Ascending aorta (tissue), 2 donors: ENCODE results near the gene CADM3. TPM values are rescaled to one million over a fixed set of nuclear protein-coding genes. Genes with fewer than 3 reads are reported as not detected.

Experiments
- DNase-seq, 2 donors: peaks; one replicate each; pipeline ENCODE4 v3.0.0-alpha.2; 2019; ENCODE audit warnings: low spot score in 2 of 2
- H3K27ac ChIP-seq, 2 donors: fragments of 200-600 bp; sonication (generic); one replicate each; pipeline ENCODE4 v1.5.1; 2016 to 2017; ENCODE audit warnings: mild to moderate bottlenecking in 1 of 2
- H3K27me3 ChIP-seq: fragments of 200-600 bp; sonication (generic); one replicate; pipeline ENCODE4 v1.5.1; 2017
- H3K36me3 ChIP-seq, 2 donors: fragments of 200-600 bp; sonication (generic); one replicate each; pipeline ENCODE4 v1.5.1; 2016
- H3K4me1 ChIP-seq, 2 donors: fragments of 200-600 bp; sonication (generic); one replicate each; pipeline ENCODE4 v1.5.1; 2016 to 2017; ENCODE audit warnings: mild to moderate bottlenecking in 1 of 2
- H3K4me3 ChIP-seq, 2 donors: fragments of 200-600 bp; sonication (generic); one replicate each; pipeline ENCODE4 v1.5.1; 2016 to 2017; ENCODE audit warnings: mild to moderate bottlenecking in 1 of 2
- H3K9me3 ChIP-seq, 2 donors: fragments of 200-600 bp; sonication (generic); one replicate each; pipeline ENCODE4 v1.5.1; 2016
- intact Hi-C: fragments of 100-400 bp; cut with DNase I; formaldehyde crosslinking; loops from one replicate; pipeline ENCODE4 v1.15.1; 2023
- total RNA-seq: library from RNA; depleted of rRNA; stranded (reverse); fragments of >200 nt; gene quantifications from one replicate; pipeline ENCODE4 v1.1.0, GENCODE V29; 2016
- TF ChIP-seq, protein P1 (sequence below), 3 experiments: fragments of 200-600 bp in 2 of 3; fragments of 450-650 bp in 1 of 3; sonication (generic) in 2 of 3; IDR thresholded peaks; one replicate each; pipeline ENCODE4 v1.5.1; 2016 to 2019; ENCODE audit warnings: antibody characterized with exemption in 3 of 3, mild to moderate bottlenecking in 1 of 3, moderate library complexity in 1 of 3

Gene CADM3
- total RNA-seq, 1 donor from 2014 or later, result 7.0 TPM

DNA sequence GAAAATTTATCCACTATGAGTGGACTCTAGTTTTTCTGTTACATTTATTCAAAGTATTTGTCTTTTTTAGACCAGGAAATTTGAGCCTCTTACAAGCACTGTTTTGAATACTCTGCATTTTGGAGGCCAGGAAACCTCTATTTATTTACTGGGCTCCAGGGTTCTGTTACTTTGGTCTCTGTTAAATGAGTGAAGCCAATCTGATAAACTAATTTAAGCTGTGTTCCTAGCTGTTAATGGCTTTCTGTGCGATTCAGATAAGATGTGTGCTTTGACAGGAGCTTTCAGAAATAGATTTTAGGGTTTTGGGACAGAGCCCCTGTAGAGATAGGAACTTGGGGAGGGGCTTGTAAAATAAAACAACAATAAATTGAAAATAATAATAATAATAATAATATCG is 57.1 kb downstream of the CADM3 start:
- Histone ChIP-seq H3K9me3 (no peaks in the 10 kb centered on the region), H3K4me1 (no peaks in the 10 kb centered on the region), H3K27me3 (no peaks in the 10 kb centered on the region), H3K4me3 (no peak overlapping the region), H3K36me3 (no peaks in the 10 kb centered on the region), H3K27ac (no peak overlapping the region)
- TF ChIP-seq, protein P1, sequence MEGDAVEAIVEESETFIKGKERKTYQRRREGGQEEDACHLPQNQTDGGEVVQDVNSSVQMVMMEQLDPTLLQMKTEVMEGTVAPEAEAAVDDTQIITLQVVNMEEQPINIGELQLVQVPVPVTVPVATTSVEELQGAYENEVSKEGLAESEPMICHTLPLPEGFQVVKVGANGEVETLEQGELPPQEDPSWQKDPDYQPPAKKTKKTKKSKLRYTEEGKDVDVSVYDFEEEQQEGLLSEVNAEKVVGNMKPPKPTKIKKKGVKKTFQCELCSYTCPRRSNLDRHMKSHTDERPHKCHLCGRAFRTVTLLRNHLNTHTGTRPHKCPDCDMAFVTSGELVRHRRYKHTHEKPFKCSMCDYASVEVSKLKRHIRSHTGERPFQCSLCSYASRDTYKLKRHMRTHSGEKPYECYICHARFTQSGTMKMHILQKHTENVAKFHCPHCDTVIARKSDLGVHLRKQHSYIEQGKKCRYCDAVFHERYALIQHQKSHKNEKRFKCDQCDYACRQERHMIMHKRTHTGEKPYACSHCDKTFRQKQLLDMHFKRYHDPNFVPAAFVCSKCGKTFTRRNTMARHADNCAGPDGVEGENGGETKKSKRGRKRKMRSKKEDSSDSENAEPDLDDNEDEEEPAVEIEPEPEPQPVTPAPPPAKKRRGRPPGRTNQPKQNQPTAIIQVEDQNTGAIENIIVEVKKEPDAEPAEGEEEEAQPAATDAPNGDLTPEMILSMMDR (IDR thresholded peaks at IDR 0.05), result no peak
- no peak for DNase-seq
- intact Hi-C loops, result no loop called here

DNA sequence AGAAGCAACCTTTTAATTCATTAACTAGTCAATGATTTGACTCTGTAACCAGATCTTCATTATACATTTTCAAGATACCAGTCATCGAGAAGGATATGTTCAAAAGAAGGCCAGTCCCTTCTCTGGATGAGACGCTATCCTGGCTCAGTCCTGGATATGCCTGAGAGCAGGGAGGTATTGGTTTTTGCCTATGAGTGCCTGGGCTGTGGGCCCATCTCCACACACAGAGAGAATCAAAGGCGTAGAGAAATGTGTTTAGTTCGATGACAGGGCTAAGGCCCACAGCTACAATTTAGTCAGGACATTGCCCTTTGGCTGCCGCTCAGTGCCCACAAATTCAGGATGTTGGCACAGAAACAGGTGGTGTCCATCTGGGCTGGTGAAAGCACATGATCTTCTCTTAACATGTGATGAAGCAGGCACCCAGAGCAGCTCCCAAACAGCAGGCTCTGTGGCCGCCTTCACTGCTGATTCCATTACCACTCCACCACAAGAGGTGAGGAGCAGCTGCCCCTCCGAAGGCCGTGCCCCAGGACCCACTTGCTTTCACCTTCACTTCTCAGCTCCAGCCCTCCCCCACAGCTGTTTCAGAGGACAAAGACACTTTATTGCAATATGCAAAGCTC is 58.0 kb downstream of the CADM3 start:
- TF ChIP-seq, protein P1 (IDR thresholded peaks at IDR 0.05), result no peak
- H3K27ac ChIP-seq, result no peak overlapping the region
- no peaks in the 10 kb centered on the region for H3K9me3 ChIP-seq
- no peak overlapping the region for H3K4me3 ChIP-seq
- intact Hi-C loops, result no loop called here
- no peaks in the 10 kb centered on the region for H3K27me3 ChIP-seq
- H3K4me1 ChIP-seq, result no peaks in the 10 kb centered on the region
- no peak for DNase-seq
- H3K36me3 ChIP-seq, result no peaks in the 10 kb centered on the region

DNA sequence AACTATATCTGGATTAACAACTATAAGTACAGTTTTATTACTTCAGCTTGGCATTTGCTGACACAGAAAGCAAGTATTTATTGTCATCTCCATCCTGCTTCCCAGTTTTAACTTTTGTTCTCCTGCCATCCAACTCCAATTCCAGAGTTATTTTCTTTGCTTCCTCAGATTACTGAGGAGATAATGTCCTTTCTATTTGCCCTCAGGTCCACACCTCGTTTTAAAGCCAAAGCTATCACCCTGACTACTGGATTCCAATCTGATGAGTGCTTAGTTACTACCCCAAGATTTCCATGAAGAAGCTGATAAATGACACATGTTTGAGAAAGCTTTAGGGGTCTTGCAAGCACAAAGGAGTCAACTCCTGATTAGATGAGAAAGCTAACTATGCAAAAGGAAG is 58.5 kb downstream of the CADM3 start:
- no peak for DNase-seq
- intact Hi-C loops, result no loop called here
- Histone ChIP-seq H3K27ac (no peak overlapping the region), H3K36me3 (no peaks in the 10 kb centered on the region), H3K9me3 (no peaks in the 10 kb centered on the region), H3K4me3 (no peak overlapping the region), H3K4me1 (no peaks in the 10 kb centered on the region), H3K27me3 (no peaks in the 10 kb centered on the region)
- TF ChIP-seq, protein P1 (IDR thresholded peaks at IDR 0.05), result no peak

DNA sequence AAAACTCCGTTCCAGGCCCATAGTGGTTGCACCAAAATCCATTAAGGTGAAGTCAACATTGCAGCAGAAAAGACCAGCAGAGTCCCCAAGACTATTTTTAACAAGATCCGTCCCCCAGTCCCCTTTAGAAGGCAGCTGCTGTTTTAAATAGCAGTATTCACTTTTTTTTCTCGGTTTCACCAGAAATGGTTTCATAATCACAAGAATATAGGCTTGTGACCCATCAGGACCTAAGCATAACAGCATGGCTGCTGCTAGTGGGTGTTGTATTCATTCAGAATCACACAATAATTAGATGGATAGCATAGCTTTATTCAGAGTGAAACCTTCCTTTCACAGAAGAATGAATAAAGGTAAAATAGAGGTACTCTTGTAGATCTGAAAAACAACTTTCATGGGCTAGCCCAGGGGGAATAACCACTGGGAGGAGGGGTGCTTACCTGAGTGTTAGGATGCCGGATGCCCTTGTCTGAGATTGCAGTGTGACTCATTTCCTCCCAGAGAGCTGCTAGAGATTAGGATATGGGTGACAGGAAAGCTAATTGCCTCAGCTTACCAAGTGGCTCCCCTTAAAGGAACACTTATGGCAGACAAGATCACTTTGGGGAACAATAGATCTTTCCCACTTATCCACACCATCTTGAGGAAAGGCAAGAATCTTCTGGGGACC is 68.3 kb downstream of the CADM3 start:
- Histone ChIP-seq H3K4me1 (no peaks in the 10 kb centered on the region), H3K27me3 (no peaks in the 10 kb centered on the region), H3K9me3 (no peaks in the 10 kb centered on the region), H3K4me3 (no peak overlapping the region), H3K27ac (no peak overlapping the region), H3K36me3 (no peaks in the 10 kb centered on the region)
- no peak for DNase-seq
- TF ChIP-seq, protein P1 (IDR thresholded peaks at IDR 0.05), result no peak
- intact Hi-C loops, result no loop called here

DNA sequence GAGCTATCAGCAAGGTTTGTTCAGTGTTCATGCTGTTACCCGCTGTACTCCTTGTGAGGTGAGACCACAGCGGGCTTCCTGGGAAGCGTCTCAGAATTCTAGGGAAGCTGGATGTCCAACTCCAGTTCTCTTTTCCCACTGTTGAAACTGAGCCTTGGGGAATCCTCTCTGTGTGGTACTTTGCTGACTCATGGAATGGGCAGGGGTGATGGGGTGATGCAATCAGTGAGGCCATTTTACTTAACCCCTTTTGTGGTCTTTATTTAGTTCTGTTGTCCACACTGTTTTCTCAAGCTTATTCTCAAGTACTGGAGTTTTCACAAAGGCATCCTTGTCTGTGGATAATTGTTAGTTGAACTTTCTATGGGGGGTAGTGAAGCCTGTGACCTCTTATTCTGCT is 75.9 kb downstream of the CADM3 start:
- no peak for DNase-seq
- H3K36me3 ChIP-seq, result no peaks in the 10 kb centered on the region
- no peaks in the 10 kb centered on the region for H3K27me3 ChIP-seq
- no peak overlapping the region for H3K4me3 ChIP-seq
- TF ChIP-seq, protein P1 (IDR thresholded peaks at IDR 0.05), result no peak
- no peak overlapping the region for H3K27ac ChIP-seq
- H3K9me3 ChIP-seq, result no peaks in the 10 kb centered on the region
- intact Hi-C loops, result no loop called here
- H3K4me1 ChIP-seq, result no peaks in the 10 kb centered on the region
